ENCODE results near the gene CHD3. TPM values are rescaled to one million over a fixed set of nuclear protein-coding genes. Genes with fewer than 3 reads are reported as not detected.

CHD3 gene
- polyA plus RNA-seq, 1 of the 3 experiments (the other 2 are of a cell fraction): 56.2 TPM

GRCh38 chr17:7940743-7941142, 52.2 kb downstream of the CHD3 start (continued):
- TF ChIP-seq, protein P1, sequence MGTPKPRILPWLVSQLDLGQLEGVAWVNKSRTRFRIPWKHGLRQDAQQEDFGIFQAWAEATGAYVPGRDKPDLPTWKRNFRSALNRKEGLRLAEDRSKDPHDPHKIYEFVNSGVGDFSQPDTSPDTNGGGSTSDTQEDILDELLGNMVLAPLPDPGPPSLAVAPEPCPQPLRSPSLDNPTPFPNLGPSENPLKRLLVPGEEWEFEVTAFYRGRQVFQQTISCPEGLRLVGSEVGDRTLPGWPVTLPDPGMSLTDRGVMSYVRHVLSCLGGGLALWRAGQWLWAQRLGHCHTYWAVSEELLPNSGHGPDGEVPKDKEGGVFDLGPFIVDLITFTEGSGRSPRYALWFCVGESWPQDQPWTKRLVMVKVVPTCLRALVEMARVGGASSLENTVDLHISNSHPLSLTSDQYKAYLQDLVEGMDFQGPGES (IDR thresholded peaks at IDR 0.05; ENCODE audit: low read depth, low read length): no peak
- TF ChIP-seq GABPA (IDR thresholded peaks at IDR 0.05; ENCODE audit: low read depth) (no peak), SIN3A (IDR thresholded peaks at IDR 0.05; ENCODE audit: borderline replicate concordance, low read depth, low read length) (no peak), GATA2 (CRISPR knock-in tag; IDR thresholded peaks at IDR 0.05) (no peak), MXI1 (IDR thresholded peaks at IDR 0.05; ENCODE audit: low read depth, low read length) (no peak), EZH2phosphoT487 (IDR thresholded peaks at IDR 0.05; ENCODE audit: borderline replicate concordance, low read depth) (no peak), MAX (IDR thresholded peaks at IDR 0.05; ENCODE audit: low read depth) (no peak), YY1 (IDR thresholded peaks at IDR 0.05; ENCODE audit: low read depth) (no peak), RCOR1 (IDR thresholded peaks at IDR 0.05; ENCODE audit: low read length) (no peak)

GRCh38 chr17:7943291-7943690, 54.7 kb downstream of the CHD3 start:
- no peak overlapping the region for H3K27ac ChIP-seq (ENCODE audit: low read depth in 2 of 2, low read length in 1 of 2)
- peaks cover 34 to 62% of the 10 kb centered on the region in 2 experiments for H3K36me3 ChIP-seq (replicated peaks in 1 of 2; ENCODE audit: control insufficient read depth in 1 of 2, insufficient read depth in 2 of 2, low read length in 1 of 2)
- no peaks in the 10 kb centered on the region for H4K20me1 ChIP-seq (ENCODE audit: insufficient read depth)
- no peak overlapping the region for H2AFZ ChIP-seq (ENCODE audit: low read depth)
- no peak for DNase-seq
- 90% methylated on average over 8 of the region's 13 CpGs for WGBS (ENCODE audit: low lambda C conversion rate)
- no peak overlapping the region for H3K9ac ChIP-seq
- TF ChIP-seq, protein P2, sequence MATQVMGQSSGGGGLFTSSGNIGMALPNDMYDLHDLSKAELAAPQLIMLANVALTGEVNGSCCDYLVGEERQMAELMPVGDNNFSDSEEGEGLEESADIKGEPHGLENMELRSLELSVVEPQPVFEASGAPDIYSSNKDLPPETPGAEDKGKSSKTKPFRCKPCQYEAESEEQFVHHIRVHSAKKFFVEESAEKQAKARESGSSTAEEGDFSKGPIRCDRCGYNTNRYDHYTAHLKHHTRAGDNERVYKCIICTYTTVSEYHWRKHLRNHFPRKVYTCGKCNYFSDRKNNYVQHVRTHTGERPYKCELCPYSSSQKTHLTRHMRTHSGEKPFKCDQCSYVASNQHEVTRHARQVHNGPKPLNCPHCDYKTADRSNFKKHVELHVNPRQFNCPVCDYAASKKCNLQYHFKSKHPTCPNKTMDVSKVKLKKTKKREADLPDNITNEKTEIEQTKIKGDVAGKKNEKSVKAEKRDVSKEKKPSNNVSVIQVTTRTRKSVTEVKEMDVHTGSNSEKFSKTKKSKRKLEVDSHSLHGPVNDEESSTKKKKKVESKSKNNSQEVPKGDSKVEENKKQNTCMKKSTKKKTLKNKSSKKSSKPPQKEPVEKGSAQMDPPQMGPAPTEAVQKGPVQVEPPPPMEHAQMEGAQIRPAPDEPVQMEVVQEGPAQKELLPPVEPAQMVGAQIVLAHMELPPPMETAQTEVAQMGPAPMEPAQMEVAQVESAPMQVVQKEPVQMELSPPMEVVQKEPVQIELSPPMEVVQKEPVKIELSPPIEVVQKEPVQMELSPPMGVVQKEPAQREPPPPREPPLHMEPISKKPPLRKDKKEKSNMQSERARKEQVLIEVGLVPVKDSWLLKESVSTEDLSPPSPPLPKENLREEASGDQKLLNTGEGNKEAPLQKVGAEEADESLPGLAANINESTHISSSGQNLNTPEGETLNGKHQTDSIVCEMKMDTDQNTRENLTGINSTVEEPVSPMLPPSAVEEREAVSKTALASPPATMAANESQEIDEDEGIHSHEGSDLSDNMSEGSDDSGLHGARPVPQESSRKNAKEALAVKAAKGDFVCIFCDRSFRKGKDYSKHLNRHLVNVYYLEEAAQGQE (IDR thresholded peaks at IDR 0.05; ENCODE audit: low read depth, low read length): no peak
- no peak for TF ChIP-seq ZBTB33 (IDR thresholded peaks at IDR 0.05; ENCODE audit: borderline replicate concordance, low read depth)
- no peak for TF ChIP-seq CHD2 (IDR thresholded peaks at IDR 0.05; ENCODE audit: low read length, partially characterized antibody)
- no peak for TF ChIP-seq MEF2A (IDR thresholded peaks at IDR 0.05; ENCODE audit: borderline replicate concordance, low read depth)
- TF ChIP-seq FOSL2 (IDR thresholded peaks at IDR 0.05; ENCODE audit: borderline replicate concordance, low read depth): no peak
- H3K79me2 ChIP-seq (ENCODE audit: insufficient read depth): peaks cover 2% of the 10 kb centered on the region
- ChIA-PET POLR2A (interaction anchor here (3.0 kb wide), 1 partner anchor 11 kb away, joined by 11 read pairs; the partner anchor contains the start of genes CNTROB and TRAPPC1), CTCF (interaction anchor here (0.9 to 2.3 kb wide), 5 partner anchors 10 to 98 kb away, joined by 3 to 9 read pairs (median 6); no protein-coding TSS in a partner anchor)
- H3K4me3 ChIP-seq (ENCODE audit: low read depth in 2 of 2, low read length in 1 of 2): no peak overlapping the region
- no peaks in the 10 kb centered on the region for H3K4me1 ChIP-seq (ENCODE audit: control insufficient read depth in 1 of 2, insufficient read depth in 2 of 2, low read depth in 1 of 2, low read length in 1 of 2)
- H3K27me3 ChIP-seq (ENCODE audit: insufficient read depth): no peaks in the 10 kb centered on the region
- no peak overlapping the region for H3K4me2 ChIP-seq
- no peaks in the 10 kb centered on the region for H3K9me2 ChIP-seq
- H3K9me3 ChIP-seq: no peaks in the 10 kb centered on the region
- no peaks in the 10 kb centered on the region for H3F3A ChIP-seq (replicated peaks; ENCODE audit: insufficient read depth)

Measured in SK-N-SH (cell line).